ENCODE results near the gene HERC2. TPM values are rescaled to one million over a fixed set of nuclear protein-coding genes. Genes with fewer than 3 reads are reported as not detected.

HERC2 gene
- total and polyA plus RNA-seq, 2 of the 4 experiments (the other 2 are of a cell fraction) = 20.8 to 28.9 TPM

DNA sequence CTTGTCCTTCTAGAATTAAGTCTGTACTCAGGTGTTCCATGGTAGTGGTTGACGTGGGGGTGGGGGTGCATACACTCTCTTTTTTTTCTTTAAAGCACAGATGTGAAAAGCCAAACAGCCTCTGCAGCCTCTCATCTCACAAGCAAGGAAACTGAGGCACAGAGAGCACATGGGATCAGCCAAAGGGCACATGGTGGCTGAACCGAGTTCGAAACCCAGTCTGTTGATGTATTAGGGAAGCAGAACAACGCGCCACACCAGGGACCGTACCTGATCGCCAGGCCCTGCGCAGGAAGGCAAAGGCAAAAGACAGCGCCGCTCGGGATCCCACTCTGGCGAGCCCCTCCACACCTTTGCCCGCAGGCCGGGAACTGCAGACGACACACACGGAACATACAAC lies 47.3 kb downstream of the HERC2 start:
- no peak overlapping the region for H2AK5ac ChIP-seq (ENCODE audit: low read depth, low read length)
- H3K4me2 ChIP-seq (ENCODE audit: low read depth, low read length) = no peak overlapping the region
- in situ Hi-C loops (cut with MboI; ENCODE audit: low sequenced_read_pairs) (no loop called here), intact Hi-C loops (cut with micrococcal nuclease) (no loop called here), dilution Hi-C loops (cut with HindIII; ENCODE audit: low sequenced_read_pairs, unreplicated experiment) (no loop called here)
- no peak overlapping the region for H3K27ac ChIP-seq (ENCODE audit: insufficient read depth, low read length)
- WGBS, 2 experiments (ENCODE audit: extremely low coverage in 2 of 2, insufficient read length in 1 of 2) = 98% methylated on average over 10 of the region's 16 CpGs; no CpG with 5 or more reads in 1 of the 2 experiments
- no peaks in the 10 kb centered on the region for H3K4me1 ChIP-seq (ENCODE audit: control insufficient read depth, insufficient read depth, low read length)
- H2AFZ ChIP-seq (replicated peaks; ENCODE audit: low read length, poor library complexity) = no peak overlapping the region
- no peak overlapping the region for H3K4me3 ChIP-seq (ENCODE audit: insufficient read depth, low read depth, low read length)
- no peak overlapping the region for H3K18ac ChIP-seq (ENCODE audit: low read depth, low read length)
- no peak overlapping the region for H3K56ac ChIP-seq (ENCODE audit: extremely low read depth, insufficient read depth, low read length)
- no peak overlapping the region for H2BK15ac ChIP-seq (ENCODE audit: low read depth, low read length)
- no peak overlapping the region for H4K91ac ChIP-seq (ENCODE audit: insufficient read depth, low read depth, low read length)
- peaks cover 3% of the 10 kb centered on the region; the same call in 1 of the 2 replicates for H4K20me1 ChIP-seq (ENCODE audit: insufficient read depth, low read length)
- no peaks in the 10 kb centered on the region for H3K9me3 ChIP-seq (ENCODE audit: control insufficient read depth, insufficient read depth, low read length)
- no peak for TF ChIP-seq MXI1 (IDR thresholded peaks at IDR 0.05; ENCODE audit: borderline replicate concordance, low read depth, low read length)
- no peak for TF ChIP-seq SMC3 (IDR thresholded peaks at IDR 0.05; ENCODE audit: low read depth, low read length)
- no peak for TF ChIP-seq FOS (IDR thresholded peaks at IDR 0.05; ENCODE audit: low read depth, low read length)
- TF ChIP-seq, protein P1, sequence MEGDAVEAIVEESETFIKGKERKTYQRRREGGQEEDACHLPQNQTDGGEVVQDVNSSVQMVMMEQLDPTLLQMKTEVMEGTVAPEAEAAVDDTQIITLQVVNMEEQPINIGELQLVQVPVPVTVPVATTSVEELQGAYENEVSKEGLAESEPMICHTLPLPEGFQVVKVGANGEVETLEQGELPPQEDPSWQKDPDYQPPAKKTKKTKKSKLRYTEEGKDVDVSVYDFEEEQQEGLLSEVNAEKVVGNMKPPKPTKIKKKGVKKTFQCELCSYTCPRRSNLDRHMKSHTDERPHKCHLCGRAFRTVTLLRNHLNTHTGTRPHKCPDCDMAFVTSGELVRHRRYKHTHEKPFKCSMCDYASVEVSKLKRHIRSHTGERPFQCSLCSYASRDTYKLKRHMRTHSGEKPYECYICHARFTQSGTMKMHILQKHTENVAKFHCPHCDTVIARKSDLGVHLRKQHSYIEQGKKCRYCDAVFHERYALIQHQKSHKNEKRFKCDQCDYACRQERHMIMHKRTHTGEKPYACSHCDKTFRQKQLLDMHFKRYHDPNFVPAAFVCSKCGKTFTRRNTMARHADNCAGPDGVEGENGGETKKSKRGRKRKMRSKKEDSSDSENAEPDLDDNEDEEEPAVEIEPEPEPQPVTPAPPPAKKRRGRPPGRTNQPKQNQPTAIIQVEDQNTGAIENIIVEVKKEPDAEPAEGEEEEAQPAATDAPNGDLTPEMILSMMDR (conservative IDR thresholded peaks at IDR 0.05; ENCODE audit: low read depth, low read length) = no peak
- TF ChIP-seq CHD1 (IDR thresholded peaks at IDR 0.05; ENCODE audit: low read depth, low read length) = no peak
- no peak for TF ChIP-seq CEBPB (IDR thresholded peaks at IDR 0.05; ENCODE audit: low read depth, low read length)
- no peak for TF ChIP-seq BHLHE40 (IDR thresholded peaks at IDR 0.05; ENCODE audit: low read depth, low read length)
- TF ChIP-seq NFE2L2 (IDR thresholded peaks at IDR 0.05; ENCODE audit: low read depth, low read length) = no peak
- no peak for TF ChIP-seq MAFK (IDR thresholded peaks at IDR 0.05; ENCODE audit: low read depth, low read length)
- no peak for TF ChIP-seq RFX5 (IDR thresholded peaks at IDR 0.05; ENCODE audit: low read depth, low read length)
- TF ChIP-seq, protein P2, sequence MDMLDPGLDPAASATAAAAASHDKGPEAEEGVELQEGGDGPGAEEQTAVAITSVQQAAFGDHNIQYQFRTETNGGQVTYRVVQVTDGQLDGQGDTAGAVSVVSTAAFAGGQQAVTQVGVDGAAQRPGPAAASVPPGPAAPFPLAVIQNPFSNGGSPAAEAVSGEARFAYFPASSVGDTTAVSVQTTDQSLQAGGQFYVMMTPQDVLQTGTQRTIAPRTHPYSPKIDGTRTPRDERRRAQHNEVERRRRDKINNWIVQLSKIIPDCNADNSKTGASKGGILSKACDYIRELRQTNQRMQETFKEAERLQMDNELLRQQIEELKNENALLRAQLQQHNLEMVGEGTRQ (IDR thresholded peaks at IDR 0.05; ENCODE audit: low read depth, low read length) = no peak
- TF ChIP-seq MAZ (IDR thresholded peaks at IDR 0.05; ENCODE audit: borderline replicate concordance, low read depth, low read length) = no peak
- no peak for TF ChIP-seq RAD21 (IDR thresholded peaks at IDR 0.05; ENCODE audit: low read length)
- no peak for TF ChIP-seq RCOR1 (IDR thresholded peaks at IDR 0.05; ENCODE audit: insufficient replicate concordance, low read length)
- TF ChIP-seq POLR2A (IDR thresholded peaks at IDR 0.05; ENCODE audit: low read depth, low read length) = no peak
- TF ChIP-seq, protein P3, sequence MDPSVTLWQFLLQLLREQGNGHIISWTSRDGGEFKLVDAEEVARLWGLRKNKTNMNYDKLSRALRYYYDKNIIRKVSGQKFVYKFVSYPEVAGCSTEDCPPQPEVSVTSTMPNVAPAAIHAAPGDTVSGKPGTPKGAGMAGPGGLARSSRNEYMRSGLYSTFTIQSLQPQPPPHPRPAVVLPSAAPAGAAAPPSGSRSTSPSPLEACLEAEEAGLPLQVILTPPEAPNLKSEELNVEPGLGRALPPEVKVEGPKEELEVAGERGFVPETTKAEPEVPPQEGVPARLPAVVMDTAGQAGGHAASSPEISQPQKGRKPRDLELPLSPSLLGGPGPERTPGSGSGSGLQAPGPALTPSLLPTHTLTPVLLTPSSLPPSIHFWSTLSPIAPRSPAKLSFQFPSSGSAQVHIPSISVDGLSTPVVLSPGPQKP (IDR thresholded peaks at IDR 0.05; ENCODE audit: borderline replicate concordance, low read depth, low read length) = no peak
- POLR2A ChIA-PET (ENCODE audit: unreplicated experiment) = no interaction called here
- no peak overlapping the region for H2BK5ac ChIP-seq (ENCODE audit: low read depth, low read length, poor library complexity, severe bottlenecking)
- no peak for DNase-seq
- H3K14ac ChIP-seq (replicated peaks; ENCODE audit: low read depth, low read length) = no peak overlapping the region
- H3K9me1 ChIP-seq (ENCODE audit: insufficient read depth, low read length) = 0 out of 2 replicates have a peak, but pooled peaks cover 6% of the 10 kb centered on the region
- CTCF ChIA-PET = no interaction called here
- no peak overlapping the region for H3K4ac ChIP-seq (ENCODE audit: low read depth, low read length)
- H3K27me3 ChIP-seq (ENCODE audit: control insufficient read depth, insufficient read depth, low read length) = no peaks in the 10 kb centered on the region
- H3K36me3 ChIP-seq (ENCODE audit: control insufficient read depth, insufficient read depth, low read length) = peaks cover 37% of the 10 kb centered on the region
- H2AK9ac ChIP-seq (replicated peaks; ENCODE audit: low read depth, low read length, poor library complexity) = no peak overlapping the region
- BruUV-seq (replicated peaks) = no TSS peak
- no peak for ATAC-seq (ENCODE audit: low read depth)
- no peak overlapping the region for H4K5ac ChIP-seq (ENCODE audit: low read depth, low read length)
- H4K8ac ChIP-seq (ENCODE audit: low read depth in 2 of 2, low read length in 2 of 2) = no peak overlapping the region
- H3K79me1 ChIP-seq (ENCODE audit: low read depth in 1 of 2, low read length in 2 of 2) = peaks cover 6 to 30% of the 10 kb centered on the region in 2 experiments; a peak in 1 of 4 replicates
- no peak overlapping the region for H3K9ac ChIP-seq (ENCODE audit: low read depth, low read length)
- no peak overlapping the region for H3K23ac ChIP-seq (ENCODE audit: low read depth, low read length)
- no peak overlapping the region for H2BK20ac ChIP-seq (ENCODE audit: low read depth, low read length)
- no peak overlapping the region for H2BK120ac ChIP-seq (ENCODE audit: low read depth, low read length)
